ENCODE measurements around the gene FAM118B. TPM values are rescaled to one million over a fixed set of nuclear protein-coding genes. Genes with fewer than 3 reads are reported as not detected.

FAM118B gene
- total RNA-seq, 1 experiment from 2014 or later: 40.0 TPM

- no peak for TF ChIP-seq CTCF (conservative IDR thresholded peaks at IDR 0.05)
- no peak for DNase-seq
Observed at GRCh38 chr11:126268361-126268707, 56.8 kb downstream of the FAM118B start.

More at GRCh38 chr11:126268361-126268707, 56.8 kb downstream of the FAM118B start:
- Mint-ChIP-seq H3K27me3 (ENCODE audit: low read depth) (peaks cover 2% of the 10 kb centered on the region; the same call in 1 of the 2 replicates), H3K9me3 (no peaks in the 10 kb centered on the region), H3K27ac (peak overlapping the region; percentile 99 to 100 (median 100)), H3K4me1 (peaks cover 13% of the 10 kb centered on the region in 2 experiments), H3K4me3 (peak overlapping the region; percentile 93 to 96), H3K36me3 (ENCODE audit: insufficient read depth in 1 of 3, low read depth in 3 of 3) (peaks cover 44 to 66% (median 64%) of the 10 kb centered on the region in 3 experiments)
- Histone ChIP-seq H3K4me2 (ENCODE audit: insufficient read depth, insufficient read length, low read length) (peak overlapping the region; percentile 83), H3K14ac (ENCODE audit: insufficient read depth, low read length) (peak overlapping the region; percentile 99), H3K9ac (ENCODE audit: extremely low read depth, insufficient read length, low read length) (peak overlapping the region; percentile 99), H2BK20ac (ENCODE audit: low read depth, low read length, poor library complexity, severe bottlenecking) (no peak overlapping the region), H3K27me3 (ENCODE audit: insufficient read depth, low read length) (no peaks in the 10 kb centered on the region), H2AK5ac (ENCODE audit: insufficient read length, low read length) (no peak overlapping the region), H3K27ac (ENCODE audit: insufficient read length, low read depth, low read length) (peak overlapping the region; percentile 41), H2BK120ac (ENCODE audit: low read depth, low read length, poor library complexity, severe bottlenecking) (no peak overlapping the region), H3K79me1 (ENCODE audit: insufficient read depth, low read depth, low read length, poor library complexity, severe bottlenecking) (peaks cover 4% of the 10 kb centered on the region), H3K18ac (ENCODE audit: insufficient read length, low read depth, low read length) (peak overlapping the region; percentile 96), H4K20me1 (ENCODE audit: control insufficient read depth, insufficient read depth, insufficient read length) (no peaks in the 10 kb centered on the region), H3K4me1 (ENCODE audit: insufficient read depth, low read length) (no peaks in the 10 kb centered on the region; the same call in 1 of the 2 replicates), H2AFZ (ENCODE audit: low read length) (no peak overlapping the region), H3K23me2 (ENCODE audit: insufficient read length, low read depth, low read length, poor library complexity, severe bottlenecking) (peaks cover 7% of the 10 kb centered on the region), H3K23ac (ENCODE audit: insufficient read length, low read depth, low read length) (no peak overlapping the region), H2BK12ac (ENCODE audit: insufficient read length, low read depth, low read length) (no peak overlapping the region), H3K56ac (ENCODE audit: insufficient read length, low read depth, low read length) (no peak overlapping the region), H2BK5ac (ENCODE audit: insufficient read length, low read length) (no peak overlapping the region), H3K9me3 (ENCODE audit: control insufficient read depth, low read depth, low read length) (no peaks in the 10 kb centered on the region), H2BK15ac (ENCODE audit: low read depth, low read length) (no peak overlapping the region), H3K4ac (ENCODE audit: low read depth, low read length) (no peak overlapping the region), H3K79me2 (ENCODE audit: insufficient read depth, low read length) (peaks cover 8% of the 10 kb centered on the region; the same call in 1 of the 2 replicates), H3T11ph (ENCODE audit: low read length) (no peak overlapping the region), H4K8ac (replicated peaks; ENCODE audit: insufficient read length, low read depth, low read length) (no peak overlapping the region), H4K91ac (ENCODE audit: insufficient read length, low read depth, low read length) (no peak overlapping the region), H4K5ac (ENCODE audit: insufficient read length, low read depth, low read length) (peak overlapping the region; percentile 36)
- WGBS (ENCODE audit: extremely low coverage, insufficient read length, low lambda C conversion rate): no CpG with 5 or more reads among the region's 23 CpGs
